ENCODE measurements around the gene STK40. TPM values are rescaled to one million over a fixed set of nuclear protein-coding genes. Genes with fewer than 3 reads are reported as not detected.

STK40 gene
- total RNA-seq, 2 donors from 2014 or later: 55.6 to 67.0 TPM

- ATAC-seq (peak; percentile 11), DNase-seq (peak; percentile 74 to 78)
- intact Hi-C loops (cut with DNase I, micrococcal nuclease): no loop called here
These were observed 15.3 kb upstream of the STK40 start for GRCh38 chr1:36400825-36401601.

- ATAC-seq (no peak), DNase-seq (no peak)
- intact Hi-C loops (cut with DNase I, micrococcal nuclease): no loop called here
These were observed 14.7 kb upstream of the STK40 start for GRCh38 chr1:36400514-36400824.

GRCh38 chr1:36398370-36398977, 12.8 kb upstream of the STK40 start:
- ATAC-seq: no peak
- intact Hi-C loops (cut with DNase I, micrococcal nuclease): loop anchor here in 1 of 2 donors (10.0 kb wide), 1 partner anchor 1076 kb away; the partner anchor contains the start of gene ZC3H12A
- no peak for DNase-seq

- DNase-seq: peak; percentile 93 to 98
- peak; percentile 98 for ATAC-seq
- intact Hi-C loops (cut with DNase I, micrococcal nuclease): loop anchor here in 1 of 2 donors (10.0 kb wide), 1 partner anchor 1077 kb away; the partner anchor contains the start of gene ZC3H12A
These were observed 11.9 kb upstream of the STK40 start, which contains the start of gene LSM10 for GRCh38 chr1:36397378-36398230. Gene LSM10 (minus strand): TSS chr1:36397908. CDS start chr1:36394129, 3,779 bp downstream.

GRCh38 chr1:36397083-36397377, 11.3 kb upstream of the STK40 start:
- intact Hi-C loops (cut with DNase I, micrococcal nuclease): loop anchor here in 1 of 2 donors (10.0 kb wide), 1 partner anchor 1078 kb away; the partner anchor contains the start of gene ZC3H12A

GRCh38 chr1:36396359-36396758, 10.6 kb upstream of the STK40 start:
- DNase-seq (no peak), ATAC-seq (no peak)
- intact Hi-C loops (cut with DNase I, micrococcal nuclease): loop anchor here in 1 of 2 donors (10.0 kb wide), 1 partner anchor 1078 kb away; the partner anchor contains the start of gene ZC3H12A

More at GRCh38 chr1:36397083-36397377, 11.3 kb upstream of the STK40 start:
- ATAC-seq (peak; percentile 62), DNase-seq (no peak)

- DNase-seq (no peak), ATAC-seq (no peak)
- intact Hi-C loops (cut with DNase I, micrococcal nuclease): loop anchor here in 1 of 2 donors (10.0 kb wide), 1 partner anchor 1081 kb away; the partner anchor contains the start of gene ZC3H12A
These were observed 8.0 kb upstream of the STK40 start for GRCh38 chr1:36393686-36394085.

- intact Hi-C loops (cut with DNase I, micrococcal nuclease): loop anchor here in 1 of 2 donors (10.0 kb wide), 1 partner anchor 1082 kb away; the partner anchor contains the start of gene ZC3H12A
- DNase-seq (no peak), ATAC-seq (no peak)
These were observed 7.1 kb upstream of the STK40 start for GRCh38 chr1:36392836-36393235.

- no peak for DNase-seq
- intact Hi-C loops (cut with DNase I, micrococcal nuclease): loop anchor here in 1 of 2 donors (10.0 kb wide), 1 partner anchor 1084 kb away; the partner anchor contains the start of gene ZC3H12A
- ATAC-seq: no peak
These were observed 5.5 kb upstream of the STK40 start for GRCh38 chr1:36391271-36391670.

- no peak for ATAC-seq
- no peak for DNase-seq
These were observed 4.7 kb upstream of the STK40 start for GRCh38 chr1:36390411-36390810.

GRCh38 chr1:36389999-36390398, 4.3 kb upstream of the STK40 start:
- intact Hi-C loops (cut with DNase I, micrococcal nuclease): loop anchor here in 1 of 2 donors (10.0 kb wide), 1 partner anchor 1085 kb away; the partner anchor contains the start of gene ZC3H12A
- DNase-seq (no peak), ATAC-seq (no peak)

More at GRCh38 chr1:36390411-36390810, 4.7 kb upstream of the STK40 start:
- intact Hi-C loops (cut with DNase I, micrococcal nuclease): loop anchor here in 1 of 2 donors (10.0 kb wide), 1 partner anchor 1084 kb away; the partner anchor contains the start of gene ZC3H12A

GRCh38 chr1:36389261-36389660, 3.5 kb upstream of the STK40 start:
- ATAC-seq: no peak
- intact Hi-C loops (cut with DNase I, micrococcal nuclease): no loop called here
- DNase-seq: no peak

GRCh38 chr1:36387141-36387949, 1.6 kb upstream of the STK40 start:
- DNase-seq (peak in 1 of 2 donors; percentile 52), ATAC-seq (no peak)
- intact Hi-C loops (cut with DNase I, micrococcal nuclease): no loop called here

- intact Hi-C loops (cut with DNase I, micrococcal nuclease): no loop called here
- ATAC-seq (peak; percentile 71), DNase-seq (peak; percentile 86 to 98)
These were observed 779 bp upstream of the STK40 start for GRCh38 chr1:36386265-36387140.

- peak; percentile 86 to 89 for DNase-seq
- intact Hi-C loops (cut with DNase I, micrococcal nuclease): no loop called here
- ATAC-seq: peak; percentile 43
These were observed 948 bp downstream of the STK40 start for GRCh38 chr1:36384542-36385409.

GRCh38 chr1:36383240-36383639, 2.5 kb downstream of the STK40 start:
- intact Hi-C loops (cut with DNase I, micrococcal nuclease): no loop called here
- DNase-seq (no peak), ATAC-seq (no peak)
